ENCODE measurements around the gene BBC3. TPM values are rescaled to one million over a fixed set of nuclear protein-coding genes. Genes with fewer than 3 reads are reported as not detected.

The BBC3 gene
- total and polyA plus RNA-seq, 2 experiments from 2014 or later, result 6.3 to 14.6 TPM

DNA sequence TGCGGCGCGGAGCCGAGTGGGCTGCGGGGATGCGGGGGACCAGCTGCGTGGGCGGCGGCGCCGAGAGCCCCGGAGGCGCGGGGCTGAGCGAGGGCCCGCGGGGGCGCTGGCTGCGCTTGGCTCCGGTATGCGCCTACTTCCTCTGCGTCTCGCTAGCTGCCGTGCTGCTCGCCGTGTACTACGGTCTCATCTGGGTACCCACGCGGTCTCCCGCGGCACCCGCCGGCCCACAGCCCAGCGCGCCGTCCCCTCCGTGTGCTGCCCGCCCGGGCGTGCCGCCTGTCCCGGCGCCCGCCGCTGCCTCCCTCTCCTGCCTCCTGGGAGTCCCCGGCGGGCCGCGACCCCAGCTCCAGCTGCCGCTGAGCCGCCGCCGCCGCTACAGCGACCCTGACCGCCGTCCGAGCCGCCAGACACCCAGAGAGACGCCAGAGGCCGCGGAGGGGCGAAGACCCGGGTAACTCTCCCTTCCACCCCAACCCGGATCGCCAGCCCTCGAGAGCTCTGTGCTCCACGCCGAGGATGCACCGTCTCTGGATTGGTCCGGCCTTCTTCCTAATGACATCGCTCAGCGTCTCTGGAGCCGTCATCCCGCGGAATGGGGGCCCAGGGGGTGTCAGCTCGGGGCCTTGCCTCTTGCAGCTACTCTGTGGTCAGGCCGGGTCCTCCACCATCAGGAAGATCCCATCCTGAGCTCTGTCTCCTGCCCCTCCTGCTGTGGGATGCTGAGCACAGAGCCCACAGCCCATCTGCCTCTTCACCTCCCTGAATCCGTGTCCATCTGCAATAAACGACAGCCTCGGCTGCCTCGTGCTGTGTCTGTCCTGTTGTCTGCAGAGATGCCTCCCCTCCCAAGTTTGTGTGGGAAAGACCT is 44.1 kb upstream of the BBC3 start:
- WGBS, 2 experiments (ENCODE audit: low coverage in 1 of 2, low lambda C conversion rate in 2 of 2, missing lambda C conversion rate in 2 of 2), result 2 to 3% methylated on average over 57 to 69 of the region's 82 CpGs
- Histone ChIP-seq H3K36me3 (ENCODE audit: low read depth) (no peaks in the 10 kb centered on the region), H3F3A (ENCODE audit: insufficient read depth) (peaks cover 30% of the 10 kb centered on the region), H3K9me3 (ENCODE audit: low read depth) (no peaks in the 10 kb centered on the region), H3K79me2 (ENCODE audit: insufficient read depth) (no peaks in the 10 kb centered on the region; the same call in 1 of the 2 replicates), H4K20me1 (ENCODE audit: insufficient read depth) (no peaks in the 10 kb centered on the region), H3K4me1 (ENCODE audit: insufficient read depth) (peaks cover 27% of the 10 kb centered on the region), H3K9ac (peak overlapping the region; percentile 78), H3K4me2 (ENCODE audit: unreplicated experiment) (peak overlapping the region; percentile 80), H3K27me3 (replicated peaks; ENCODE audit: insufficient read depth) (no peaks in the 10 kb centered on the region), H3K9me2 (ENCODE audit: insufficient read depth) (no peaks in the 10 kb centered on the region), H3K27ac (peak overlapping the region; percentile 92), H3K4me3 (peak overlapping the region; percentile 64), H2AFZ (no peak overlapping the region)
- peak; percentile 64 for DNase-seq
- in situ Hi-C loops (cut with MboI), result no loop called here
- no peak for TF ChIP-seq EZH2 (IDR thresholded peaks at IDR 0.05; ENCODE audit: insufficient read depth, poor library complexity, severe bottlenecking)
- no peak for TF ChIP-seq EZH2phosphoT487 (IDR thresholded peaks at IDR 0.05; ENCODE audit: insufficient read depth, low read depth)

DNA sequence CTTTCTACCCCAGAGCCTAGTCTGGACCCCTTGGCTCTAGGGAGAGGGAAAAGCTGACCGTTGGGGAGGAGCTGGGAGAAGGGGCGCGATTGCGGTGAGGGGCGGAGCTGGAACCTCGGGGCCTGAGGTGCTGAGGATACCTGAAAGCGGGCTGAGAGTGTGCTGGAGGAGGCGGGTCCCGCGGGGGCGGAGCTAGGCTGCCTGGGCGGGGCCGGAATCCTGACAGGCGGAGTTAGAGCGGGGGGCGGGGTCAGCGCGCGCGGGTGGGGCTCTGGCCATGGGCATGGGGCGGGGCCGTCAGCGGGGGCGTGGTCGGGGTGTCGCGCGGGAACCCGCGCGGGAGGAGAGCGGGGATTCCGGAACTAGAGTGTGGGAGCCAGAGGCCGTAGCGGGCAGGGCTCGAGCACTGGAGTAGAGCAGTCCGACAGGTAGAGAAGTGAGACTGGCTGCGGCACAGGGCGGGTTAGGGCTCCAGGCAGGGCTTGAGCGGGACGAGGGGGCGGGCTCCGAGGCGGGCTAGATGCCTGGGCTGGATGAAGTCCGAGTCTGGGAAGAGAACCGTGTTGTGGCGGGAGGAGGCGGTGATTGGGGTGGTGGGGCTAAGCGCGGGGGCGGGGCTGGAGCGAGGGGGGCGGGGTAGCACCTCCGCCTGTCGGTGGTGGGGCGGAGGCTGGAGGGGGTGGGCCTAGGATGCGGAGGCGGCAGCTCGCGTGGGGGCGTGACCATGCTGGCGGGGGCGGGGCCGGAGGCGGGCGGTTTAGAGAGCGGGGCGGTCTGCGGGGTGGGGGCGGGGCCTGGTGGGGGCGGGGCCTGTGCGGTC is 43.3 kb upstream of the BBC3 start, which contains the start of gene INAFM1:
Gene INAFM1, plus strand, starts transcription at position 815 of the 820 bp plus-strand sequence. CDS start 35 bp downstream, outside the sequence.
- WGBS, 2 experiments (ENCODE audit: low coverage in 1 of 2, low lambda C conversion rate in 2 of 2, missing lambda C conversion rate in 2 of 2), result 0 to 2% methylated on average over 20 to 62 of the region's 72 CpGs
- H3K27ac ChIP-seq, result peak within 1 kb of the TSS; percentile 94
- peaks cover 4% of the 10 kb centered on the region; the same call in 1 of the 2 replicates for H3K79me2 ChIP-seq (ENCODE audit: insufficient read depth)
- peak within 1 kb of the TSS; percentile 92 for H3K9ac ChIP-seq
- peak within 1 kb of the TSS; percentile 77 for H3K4me3 ChIP-seq
- no peaks in the 10 kb centered on the region for H4K20me1 ChIP-seq (ENCODE audit: insufficient read depth)
- no peaks in the 10 kb centered on the region for H3K9me2 ChIP-seq (ENCODE audit: insufficient read depth)
- no peaks in the 10 kb centered on the region for H3K27me3 ChIP-seq (replicated peaks; ENCODE audit: insufficient read depth)
- no peaks in the 10 kb centered on the region for H3K36me3 ChIP-seq (ENCODE audit: low read depth)
- H3K4me2 ChIP-seq (ENCODE audit: unreplicated experiment), result peak within 1 kb of the TSS; percentile 95
- in situ Hi-C loops (cut with MboI), result no loop called here
- no peak for TF ChIP-seq EZH2 (IDR thresholded peaks at IDR 0.05; ENCODE audit: insufficient read depth, poor library complexity, severe bottlenecking)
- TF ChIP-seq EZH2phosphoT487 (IDR thresholded peaks at IDR 0.05; ENCODE audit: insufficient read depth, low read depth), result no peak
- peak; percentile 96 for DNase-seq
- peaks cover 30% of the 10 kb centered on the region for H3F3A ChIP-seq (ENCODE audit: insufficient read depth)
- no peak within 1 kb of the TSS for H2AFZ ChIP-seq
- no peaks in the 10 kb centered on the region for H3K9me3 ChIP-seq (ENCODE audit: low read depth)
- peaks cover 27% of the 10 kb centered on the region for H3K4me1 ChIP-seq (ENCODE audit: insufficient read depth)

DNA sequence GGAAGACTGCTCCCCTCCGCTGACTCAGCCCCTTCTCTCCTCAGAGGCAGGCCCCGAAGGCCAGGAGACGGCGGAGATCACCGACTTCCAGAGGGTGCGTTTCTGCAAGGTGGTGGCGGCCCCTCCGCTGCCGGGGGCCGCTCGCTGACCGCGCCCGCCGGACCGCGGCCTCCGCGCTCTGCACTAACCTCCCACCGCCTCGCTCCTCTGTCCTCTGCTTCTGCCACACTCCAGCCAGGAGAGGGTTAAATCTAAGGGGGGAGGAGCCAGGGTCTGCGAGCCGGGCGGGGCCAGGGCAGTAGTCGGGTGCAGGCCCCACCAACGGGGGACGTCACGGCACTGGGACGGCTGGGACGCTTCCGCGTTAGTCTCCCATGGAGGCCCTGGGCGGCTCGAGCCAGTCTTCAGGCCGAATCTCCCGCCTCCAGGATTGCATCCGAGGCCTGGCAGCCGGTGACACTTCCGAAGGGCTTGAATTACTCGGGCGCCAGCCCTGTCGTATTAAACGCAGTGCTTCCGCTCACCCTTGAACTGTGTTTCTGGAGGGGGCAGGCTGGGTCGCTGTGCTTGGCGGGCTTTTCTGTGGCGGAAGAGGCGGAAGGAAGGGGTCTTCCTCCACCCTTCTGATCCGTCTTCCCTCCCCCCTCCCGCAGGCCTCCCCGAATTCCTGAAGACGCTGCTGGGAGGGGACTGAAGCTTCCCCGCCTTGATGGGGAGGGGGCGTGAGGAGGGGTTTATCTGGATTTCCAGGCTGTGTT is 42.5 kb upstream of the BBC3 start:
- peak overlapping the region; percentile 95 for H3K4me2 ChIP-seq (ENCODE audit: unreplicated experiment)
- H3K9me3 ChIP-seq (ENCODE audit: low read depth), result no peaks in the 10 kb centered on the region
- no peaks in the 10 kb centered on the region for H3K9me2 ChIP-seq (ENCODE audit: insufficient read depth)
- peak overlapping the region; percentile 25 for H2AFZ ChIP-seq
- H3F3A ChIP-seq (ENCODE audit: insufficient read depth), result peaks cover 30% of the 10 kb centered on the region
- no peaks in the 10 kb centered on the region for H3K36me3 ChIP-seq (ENCODE audit: low read depth)
- H3K4me1 ChIP-seq (ENCODE audit: insufficient read depth), result peaks cover 27% of the 10 kb centered on the region
- H3K79me2 ChIP-seq (ENCODE audit: insufficient read depth), result peaks cover 12% of the 10 kb centered on the region; the same call in 1 of the 2 replicates
- no peak for TF ChIP-seq EZH2phosphoT487 (IDR thresholded peaks at IDR 0.05; ENCODE audit: insufficient read depth, low read depth)
- TF ChIP-seq EZH2 (IDR thresholded peaks at IDR 0.05; ENCODE audit: insufficient read depth, poor library complexity, severe bottlenecking), result no peak
- H4K20me1 ChIP-seq (ENCODE audit: insufficient read depth), result no peaks in the 10 kb centered on the region
- in situ Hi-C loops (cut with MboI), result no loop called here
- peak overlapping the region; percentile 94 for H3K27ac ChIP-seq
- WGBS, 2 experiments (ENCODE audit: low coverage in 1 of 2, low lambda C conversion rate in 2 of 2, missing lambda C conversion rate in 2 of 2), result 1% methylated on average over 41 to 46 of the region's 54 CpGs
- H3K27me3 ChIP-seq (replicated peaks; ENCODE audit: insufficient read depth), result no peaks in the 10 kb centered on the region
- peak overlapping the region; percentile 77 for H3K4me3 ChIP-seq
- H3K9ac ChIP-seq, result peak overlapping the region; percentile 92
- DNase-seq, result peak; percentile 98

All from GM23248 (cell line).